Endothelial cell of hepatic sinusoid (primary cell): ENCODE measurements around the gene SLX4.

ENCODE experiments used
- in situ Hi-C: cut with HindIII; loops from 2 replicates; pipeline ENCODE4 v1.10.0; 2017; ENCODE audit warnings: low sequenced_read_pairs

The SLX4 gene

DNA sequence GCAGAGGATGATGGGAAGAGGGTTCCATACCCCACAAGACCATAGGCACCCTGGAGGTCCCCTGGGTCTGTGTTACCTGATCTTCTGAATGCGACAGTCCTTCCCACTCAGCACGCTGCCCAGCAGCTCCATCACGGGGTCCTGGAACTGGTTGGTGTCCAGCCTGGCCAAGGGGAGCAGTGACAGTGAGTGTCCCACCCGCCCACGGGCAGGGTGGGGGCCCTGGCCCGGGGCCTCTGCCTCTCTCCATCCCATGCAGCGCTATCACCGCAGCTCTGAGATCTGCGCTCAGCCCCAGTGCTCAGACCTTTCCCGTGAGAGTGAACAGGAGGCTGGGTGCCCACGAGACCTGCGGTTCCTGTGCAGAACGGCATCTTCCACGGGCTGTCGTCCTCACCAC, 49.8 kb downstream of the SLX4 start:
- in situ Hi-C loops, result no loop called here

DNA sequence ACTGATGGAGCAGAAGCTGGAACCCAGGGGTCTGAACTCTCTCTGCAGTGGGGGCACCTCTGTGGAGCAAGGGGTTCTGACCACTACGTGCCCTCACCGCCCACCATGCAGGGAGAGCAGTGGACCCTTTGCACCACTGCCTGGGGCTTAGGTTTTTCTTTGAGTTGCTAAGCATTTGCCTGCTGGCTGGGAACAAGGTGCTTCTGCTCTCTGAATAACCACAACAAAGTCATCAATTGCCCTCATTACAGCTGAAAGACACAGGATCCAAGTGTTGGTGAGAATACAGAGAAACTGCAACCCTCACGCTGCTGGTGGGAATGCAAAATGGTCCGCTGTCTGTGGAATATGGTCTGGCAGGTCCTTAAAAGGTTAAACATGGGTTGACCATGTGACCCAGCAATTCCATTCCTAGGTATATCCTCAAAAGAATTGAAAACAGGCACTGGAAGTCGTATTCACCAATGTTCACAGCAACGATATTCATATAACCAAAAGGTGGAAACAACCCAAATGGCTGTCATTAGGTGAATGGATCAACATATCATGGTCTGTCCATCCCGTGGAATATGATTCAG, 57.0 kb downstream of the SLX4 start:
- in situ Hi-C loops, result no loop called here

DNA sequence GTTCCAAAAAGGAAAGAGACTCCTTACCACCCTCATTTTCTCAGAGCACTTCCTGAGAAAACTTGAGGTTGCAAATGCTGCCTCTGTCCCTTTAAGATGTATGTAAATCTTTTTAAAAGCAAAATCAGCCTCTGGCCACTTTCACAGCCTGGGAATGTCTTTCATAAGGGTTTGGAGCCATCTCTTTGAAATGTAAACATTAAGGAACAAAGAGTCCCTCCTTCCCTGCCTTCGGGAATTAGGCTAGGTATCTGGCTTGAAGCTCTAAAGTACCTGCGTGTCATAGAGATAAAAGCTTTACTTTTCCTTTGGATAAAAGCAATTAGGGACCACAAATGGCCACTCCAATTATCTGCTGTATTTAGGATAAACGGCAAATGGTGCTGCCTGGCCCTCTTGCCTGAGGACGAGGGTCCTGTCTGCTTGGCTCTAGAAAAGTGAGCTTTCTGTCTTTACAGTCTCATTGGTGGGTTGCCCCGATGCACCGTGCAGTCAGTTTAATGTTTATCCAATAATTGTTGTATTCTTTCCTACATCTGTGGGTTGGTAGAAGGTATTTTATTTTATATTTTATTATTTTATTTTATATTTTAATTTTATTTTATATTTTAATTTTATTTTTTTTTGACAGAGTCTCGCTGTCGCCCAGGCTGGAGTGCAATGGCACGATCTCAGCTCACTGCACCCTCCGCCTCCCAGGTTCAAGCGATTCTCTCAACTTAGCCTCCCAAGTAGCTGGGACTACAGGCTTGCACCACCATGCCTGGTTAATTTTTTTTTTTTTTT, 58.1 kb downstream of the SLX4 start:
- in situ Hi-C loops, result no loop called here

DNA sequence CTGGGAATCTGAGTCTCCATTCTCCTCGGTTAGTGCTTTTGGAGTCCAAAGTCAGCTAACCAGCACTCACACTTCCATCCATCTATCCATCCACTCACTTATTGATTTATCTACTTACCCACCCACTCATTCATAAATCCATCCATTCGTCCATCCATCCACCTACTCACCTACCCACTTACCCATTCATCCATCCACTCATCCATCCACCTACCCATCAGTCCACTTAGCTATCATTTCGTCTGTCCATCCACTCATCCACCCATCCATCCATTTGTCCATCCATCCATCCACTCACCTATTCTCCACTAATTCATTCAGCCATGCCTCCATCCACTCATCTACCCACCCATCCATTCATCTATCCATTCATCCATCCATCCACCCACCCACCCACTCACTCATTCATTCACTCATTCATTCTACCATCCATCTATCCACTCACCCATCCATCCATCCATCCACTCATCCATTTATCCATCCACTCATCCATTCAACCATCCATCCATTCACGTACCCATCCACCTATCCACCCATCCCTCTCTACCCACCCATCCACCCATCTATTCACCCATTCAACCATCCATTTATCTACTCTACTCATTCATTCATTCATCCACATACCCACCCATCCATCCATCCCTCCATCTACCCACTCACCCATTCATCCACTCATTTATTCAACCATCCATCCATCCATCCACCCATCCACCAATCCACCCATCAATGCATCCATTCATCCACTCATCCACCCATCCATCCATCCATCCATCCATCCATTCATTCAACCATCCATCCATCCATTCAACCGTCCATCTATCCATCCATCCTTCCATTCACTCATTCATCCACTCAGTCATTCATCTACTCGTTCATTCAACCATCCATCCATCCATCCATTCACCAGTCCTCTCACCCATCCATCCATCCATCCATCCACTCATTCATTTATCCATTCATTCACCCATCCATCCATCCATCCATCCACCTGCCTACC, 60.3 kb downstream of the SLX4 start:
- in situ Hi-C loops, result no loop called here

DNA sequence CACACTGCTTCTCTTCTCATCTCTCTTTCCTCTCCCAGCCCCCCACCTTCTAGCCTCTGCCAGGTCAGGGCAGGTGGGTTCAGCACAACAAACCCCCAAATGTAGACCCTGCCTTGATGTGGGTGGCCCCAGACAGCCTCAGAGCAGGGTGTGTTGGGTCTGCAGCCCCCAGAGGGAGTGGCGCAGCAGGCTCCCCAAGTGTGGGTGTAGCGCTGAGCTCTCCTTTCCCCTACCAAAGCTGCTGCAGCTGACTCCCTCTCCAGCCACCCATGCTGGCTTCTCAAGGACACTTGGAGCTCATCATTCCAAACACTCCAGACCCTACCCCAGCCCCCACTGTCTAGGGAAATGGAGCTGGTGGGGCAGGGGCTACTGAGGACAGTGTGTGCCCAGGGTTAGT, 61.5 kb downstream of the SLX4 start:
- in situ Hi-C loops, result no loop called here

DNA sequence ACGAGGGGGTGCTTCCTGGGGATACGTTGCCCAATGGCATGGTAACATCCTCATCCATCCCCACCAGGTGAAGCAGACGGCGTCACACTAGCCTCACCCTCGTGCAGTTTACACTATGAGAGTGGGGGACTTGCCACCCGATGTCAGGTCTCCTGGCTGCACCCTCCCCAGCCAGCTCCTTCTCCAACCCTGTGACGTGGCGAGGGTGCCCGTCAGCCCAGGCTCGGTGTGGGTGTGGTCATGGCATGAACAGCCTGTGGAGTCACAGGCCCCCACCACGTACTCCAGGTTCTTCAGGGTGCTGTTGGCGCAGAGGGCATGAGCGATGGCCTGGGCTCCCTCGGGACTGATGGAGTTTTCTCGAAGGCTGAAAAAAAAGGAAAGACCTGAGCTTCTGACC, 62.5 kb downstream of the SLX4 start:
- in situ Hi-C loops, result no loop called here

DNA sequence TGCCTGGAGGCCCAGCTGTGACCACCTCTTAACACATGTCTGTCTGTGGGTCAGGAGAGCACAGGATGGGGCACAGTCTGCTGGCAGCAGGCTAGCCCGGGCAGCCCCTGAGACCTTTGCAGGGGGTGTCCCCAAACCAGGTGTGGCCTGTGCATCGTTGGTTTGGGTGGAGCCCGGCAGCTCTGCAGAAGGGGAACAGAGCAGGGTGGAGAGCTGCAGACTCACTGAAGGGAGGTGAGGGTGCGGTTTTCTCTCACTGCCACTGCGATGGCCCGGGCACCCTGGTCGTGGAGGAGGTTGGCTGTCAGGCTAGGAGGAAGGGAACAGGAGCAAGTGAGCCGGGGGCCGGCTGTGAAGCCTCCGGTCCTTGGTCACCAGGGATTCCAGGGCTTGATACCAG, 63.0 kb downstream of the SLX4 start:
- in situ Hi-C loops, result no loop called here

DNA sequence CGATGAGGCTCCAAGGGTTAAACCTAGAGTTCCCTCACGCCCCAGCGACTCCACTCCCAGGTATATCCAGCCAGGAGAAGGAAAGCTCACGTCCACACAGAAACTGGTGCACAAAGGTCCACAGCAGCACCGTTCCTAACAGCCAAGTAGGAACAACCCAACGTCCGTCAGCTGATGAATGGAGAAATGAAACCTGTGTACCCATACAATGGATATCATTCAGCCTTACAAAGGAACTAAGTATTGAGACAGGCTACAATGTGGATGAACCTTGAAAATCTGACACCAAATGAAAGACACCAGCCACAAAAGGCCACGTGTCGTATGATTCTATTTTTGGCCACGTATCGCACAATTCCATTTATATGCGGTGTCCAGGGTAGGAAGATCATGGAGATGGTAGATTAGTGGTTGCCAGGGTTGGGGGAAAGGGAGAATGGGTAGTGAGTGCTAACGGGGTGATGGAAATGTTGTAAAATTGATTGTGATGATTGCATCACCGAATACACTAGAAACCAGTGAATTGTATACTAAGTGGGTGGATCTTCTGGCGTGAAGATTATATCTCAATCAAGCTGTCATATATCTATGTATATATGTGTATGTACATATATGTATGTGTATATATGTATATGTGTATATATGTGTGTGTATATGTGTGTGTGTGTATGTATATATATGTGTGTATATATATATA, 64.3 kb downstream of the SLX4 start:
- in situ Hi-C loops, result no loop called here

DNA sequence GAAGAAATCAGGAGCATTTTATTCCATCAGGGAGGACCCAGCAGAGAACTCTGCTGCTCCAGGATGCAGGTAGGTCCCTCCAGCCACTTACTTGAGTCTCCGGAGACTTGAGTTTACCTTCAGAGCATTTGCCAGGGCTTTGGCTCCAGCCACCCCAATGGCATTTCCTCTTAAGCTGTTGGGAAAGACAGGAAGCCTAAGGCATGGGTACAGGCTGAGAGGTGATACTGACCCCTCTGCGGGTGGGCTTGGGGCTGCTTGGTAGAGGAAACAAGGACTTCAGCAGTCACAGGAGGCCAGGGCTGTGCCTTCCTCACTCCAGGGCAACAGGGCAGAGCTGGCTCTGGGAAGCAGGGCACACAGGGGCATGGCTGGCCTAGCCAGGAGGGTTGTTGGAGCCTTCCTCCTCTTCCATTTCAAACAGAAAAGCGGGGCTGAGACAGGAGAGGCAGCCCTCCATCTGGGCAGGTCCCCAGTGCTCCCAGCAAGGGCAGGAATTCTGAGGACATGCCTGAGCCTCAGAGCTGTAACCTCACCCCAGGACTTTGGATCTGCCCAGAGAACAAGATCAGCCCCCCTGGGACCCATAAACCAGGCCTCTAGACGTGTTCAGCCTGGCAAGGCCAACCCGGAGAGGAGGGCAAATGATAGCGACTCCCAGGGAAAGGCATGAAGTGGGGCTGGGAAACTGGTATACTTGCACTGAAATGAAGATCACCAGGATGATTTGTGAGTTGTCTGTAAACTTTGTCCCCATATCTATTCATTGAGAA, 68.6 kb downstream of the SLX4 start:
- in situ Hi-C loops, result no loop called here

DNA sequence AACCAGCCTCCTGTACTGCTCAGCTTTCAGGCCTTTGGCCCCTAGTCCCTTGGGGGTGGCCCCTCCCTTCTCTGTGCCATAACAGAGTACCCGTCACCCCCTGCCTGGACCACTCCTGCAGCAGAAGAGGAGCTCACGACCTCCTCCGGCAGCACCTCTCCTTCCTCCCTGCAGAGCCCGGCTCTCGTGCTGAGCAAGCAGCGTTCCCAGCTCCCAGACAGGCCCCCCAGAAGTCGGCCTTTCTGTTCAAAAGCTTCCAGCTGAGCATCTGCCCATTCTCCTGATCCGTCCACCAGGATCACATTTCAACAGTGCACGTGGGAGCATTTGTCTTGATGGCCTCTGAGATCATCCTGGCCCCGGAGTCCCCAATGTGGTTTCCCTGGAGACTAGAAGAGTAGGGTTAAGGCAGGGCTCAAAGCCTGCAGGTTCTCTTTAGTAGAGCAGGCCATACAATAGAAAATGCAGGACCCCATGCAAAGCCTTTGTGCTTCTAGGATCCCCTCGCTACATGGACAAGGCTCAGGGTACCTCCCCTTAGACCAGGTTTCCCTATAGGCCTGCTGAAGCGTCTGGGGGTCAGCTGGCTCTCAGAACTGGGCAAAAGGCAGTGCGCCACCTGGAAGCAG, 69.8 kb downstream of the SLX4 start:
- in situ Hi-C loops, result no loop called here

DNA sequence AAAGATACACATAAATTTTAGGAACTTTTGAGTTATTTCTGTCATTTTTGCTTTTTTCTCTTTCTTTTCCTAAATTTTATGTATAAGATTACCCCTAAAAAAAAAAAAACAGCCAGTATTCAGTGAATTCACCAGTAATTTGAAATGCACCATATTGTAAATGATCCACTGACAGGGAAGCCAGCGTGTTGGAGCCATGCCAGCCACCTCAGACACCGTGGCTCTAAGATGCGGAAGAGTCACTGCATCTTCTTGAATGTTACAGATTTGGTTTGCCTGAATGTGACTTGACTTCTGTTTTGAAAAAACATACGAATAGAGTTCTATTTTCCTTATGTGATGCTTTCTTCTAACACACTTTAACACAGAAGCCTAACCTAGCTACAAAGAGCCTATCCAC, 73.2 kb downstream of the SLX4 start:
- in situ Hi-C loops, result no loop called here

DNA sequence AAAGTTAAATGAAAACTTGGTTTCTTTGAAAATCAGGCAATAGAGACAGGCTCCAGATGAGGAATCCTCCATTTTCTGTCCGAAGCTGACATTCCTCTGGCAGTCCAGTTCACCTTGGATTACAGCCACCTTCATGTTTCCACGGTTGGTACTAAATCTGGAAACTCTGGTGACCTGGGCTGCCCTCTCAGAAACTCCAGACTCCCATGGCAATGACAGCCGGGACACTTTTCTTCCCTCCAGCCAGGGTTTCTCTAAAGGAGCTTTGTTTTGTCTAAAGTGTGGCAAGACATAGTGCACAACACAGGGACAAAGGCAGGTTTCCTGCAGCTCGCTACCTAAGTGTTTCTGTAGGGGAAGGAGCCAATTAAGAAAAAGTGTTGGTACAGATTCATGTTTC, 74.6 kb downstream of the SLX4 start:
- in situ Hi-C loops, result no loop called here

DNA sequence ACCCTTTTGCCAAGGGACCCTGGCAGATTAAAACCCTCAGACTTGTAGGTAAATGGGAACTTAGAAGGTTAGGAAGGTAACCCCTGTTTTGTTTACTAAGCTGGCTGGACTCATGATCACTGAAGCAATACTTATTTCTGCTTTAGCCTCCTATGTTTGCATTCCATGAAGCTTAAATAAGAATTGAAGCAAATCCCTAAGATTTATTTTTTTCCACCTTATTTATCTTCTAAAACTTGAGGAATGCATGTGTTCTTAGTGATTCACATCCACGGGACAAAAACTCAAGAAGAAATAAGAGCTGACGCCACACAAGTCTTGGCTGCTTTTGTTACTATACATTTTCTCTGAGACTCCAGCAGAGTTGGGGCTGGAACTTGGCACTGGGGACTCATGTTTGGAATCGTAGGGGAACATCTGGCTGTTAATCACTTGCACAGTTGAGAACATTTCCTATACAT, 75.1 kb downstream of the SLX4 start:
- in situ Hi-C loops, result no loop called here

DNA sequence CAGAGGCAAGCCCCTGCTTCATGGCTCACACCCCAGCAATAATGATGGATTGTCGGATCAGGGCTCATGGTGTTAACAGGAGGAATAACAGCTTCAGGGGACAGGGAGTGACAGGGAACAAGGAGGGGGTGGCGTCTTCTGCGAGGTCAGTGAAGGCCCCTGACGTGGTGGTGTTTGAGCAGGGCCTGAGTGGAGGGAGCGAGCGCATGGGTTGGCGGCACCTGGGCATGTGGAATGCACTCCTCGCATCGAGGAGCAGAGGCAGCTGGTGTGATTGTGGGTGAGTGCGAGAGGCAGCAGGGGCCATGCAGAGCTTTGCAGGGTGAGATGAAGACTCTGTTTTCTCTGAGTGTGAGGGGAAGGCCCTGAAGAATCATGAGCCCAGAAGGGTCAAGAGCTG, 77.3 kb downstream of the SLX4 start:
- in situ Hi-C loops, result no loop called here

DNA sequence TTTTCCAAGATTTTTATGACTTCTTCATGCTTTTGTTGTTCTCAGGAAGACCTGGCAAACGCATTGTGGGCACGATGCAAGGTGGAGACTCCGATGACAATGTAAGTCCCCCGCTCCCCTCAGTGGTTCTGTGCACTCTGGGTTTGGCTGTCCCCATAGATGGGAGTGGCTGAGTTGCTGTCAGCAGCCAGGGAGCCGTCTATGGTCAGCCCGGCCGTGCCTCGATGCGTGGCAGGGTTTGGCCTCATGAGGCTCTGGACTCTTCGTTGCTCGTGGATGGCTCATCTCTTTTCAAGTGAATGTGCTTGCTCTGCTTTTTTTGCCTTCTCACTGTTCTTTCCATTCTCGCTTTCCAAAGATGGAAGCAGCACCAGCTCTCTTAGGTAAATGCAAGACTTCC, 78.7 kb downstream of the SLX4 start:
- in situ Hi-C loops, result no loop called here
